Pericardium fibroblast (primary cell): ENCODE data around the gene OR10R2. TPM values are rescaled to one million over a fixed set of nuclear protein-coding genes. Genes with fewer than 3 reads are reported as not detected.

Experiments
- total RNA-seq: library from RNA; depleted of rRNA; stranded (reverse); fragments of >200 nt; gene quantifications from 2 replicates; pipeline ENCODE4 v1.2.3, GENCODE V29; 2015

OR10R2 gene, protein sequence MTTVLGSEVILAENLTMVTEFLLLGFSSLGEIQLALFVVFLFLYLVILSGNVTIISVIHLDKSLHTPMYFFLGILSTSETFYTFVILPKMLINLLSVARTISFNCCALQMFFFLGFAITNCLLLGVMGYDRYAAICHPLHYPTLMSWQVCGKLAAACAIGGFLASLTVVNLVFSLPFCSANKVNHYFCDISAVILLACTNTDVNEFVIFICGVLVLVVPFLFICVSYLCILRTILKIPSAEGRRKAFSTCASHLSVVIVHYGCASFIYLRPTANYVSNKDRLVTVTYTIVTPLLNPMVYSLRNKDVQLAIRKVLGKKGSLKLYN
- total RNA-seq = not detected in 2 replicates

GRCh38 chr1:158471920-158472319 is at the start of gene OR10R2:
TSS of gene OR10R2 (plus strand) at chr1:158472220. CDS start at chr1:158472326, 106 bp downstream.

GRCh38 chr1:158426137-158426536 is 45.9 kb upstream of the OR10R2 start, which contains the start of gene OR10K2:
TSS of gene OR10K2 (minus strand) at chr1:158426237. CDS start at chr1:158420866, 5,371 bp downstream.

DNA sequence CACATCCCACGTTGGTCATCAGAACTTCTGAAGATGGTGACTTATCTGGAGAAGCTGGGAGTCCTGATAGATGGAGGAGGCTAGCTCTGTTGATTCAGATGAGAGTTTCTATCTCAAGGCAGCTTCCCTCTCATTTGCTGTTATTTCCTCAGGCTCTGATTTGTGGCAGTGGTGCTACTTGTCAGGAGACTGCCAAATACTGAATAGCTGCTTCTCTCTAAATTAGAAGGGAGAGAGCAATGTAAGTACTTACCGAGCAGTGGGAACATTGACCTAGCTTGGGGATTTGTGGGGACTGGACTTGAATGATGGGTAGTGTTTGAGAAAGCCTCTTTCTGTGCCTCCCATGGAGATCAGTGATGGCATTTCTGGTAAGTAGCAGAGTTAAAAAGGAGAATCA is 10.5 kb upstream of the OR10R2 start, which contains the start of gene OR10K1:
Gene OR10K1 (plus strand): TSS at position 301 of the 400 bp plus-strand sequence. CDS start 3,728 bp downstream, outside the sequence.

Other genes with a start within 250 kb of the OR10R2 start
- not detected in 2 replicates for gene CD1A, start 217.8 kb upstream of the OR10R2 start, total RNA-seq
- not detected in 2 replicates for gene CD1C, start 182.3 kb upstream of the OR10R2 start, total RNA-seq
- gene CD1B, start 140.7 kb upstream of the OR10R2 start, total RNA-seq = not detected in 2 replicates
- gene CD1E, start 118.3 kb upstream of the OR10R2 start, total RNA-seq = not detected in 2 replicates
- not detected in 2 replicates for gene OR10T2, start 72.8 kb upstream of the OR10R2 start, total RNA-seq
- gene OR10K2, start 46.0 kb upstream of the OR10R2 start, total RNA-seq = not detected in 2 replicates
- gene OR10K1, start 10.4 kb upstream of the OR10R2 start, total RNA-seq = not detected in 2 replicates
- not detected in 2 replicates for gene OR6Y1, start 82.2 kb downstream of the OR10R2 start, total RNA-seq
- not detected in 2 replicates for gene OR6P1, start 98.4 kb downstream of the OR10R2 start, total RNA-seq
- gene OR10X1, start 107.7 kb downstream of the OR10R2 start, total RNA-seq = not detected in 2 replicates
- gene OR10Z1, start 133.0 kb downstream of the OR10R2 start, total RNA-seq = not detected in 2 replicates
- under 0.01 and 0.09 TPM in 2 replicates for gene SPTA1, start 214.5 kb downstream of the OR10R2 start, total RNA-seq
- gene OR6K2, start 228.4 kb downstream of the OR10R2 start, total RNA-seq = not detected in 2 replicates
- gene OR6K3, start 248.5 kb downstream of the OR10R2 start, total RNA-seq = not detected in 2 replicates